Chondrocyte (in vitro differentiated cells): ENCODE data around the gene PPME1. TPM values are rescaled to one million over a fixed set of nuclear protein-coding genes. Genes with fewer than 3 reads are reported as not detected.

Experiments
- DNase-seq: peaks from one replicate; pipeline ENCODE4 v3.0.0; 2021; ENCODE audit warnings: mixed read lengths, low spot score
- H3K27ac Mint-ChIP-seq: one replicate; pipeline ENCODE4 v1.8.0; 2021; ENCODE audit warnings: mild to moderate bottlenecking, moderate library complexity, mixed read lengths; ENCODE audit not compliant: unreplicated experiment
- H3K27me3 Mint-ChIP-seq: 2 replicates; pipeline ENCODE4 v1.8.0; 2021; ENCODE audit warnings: low read depth, mixed read lengths
- H3K36me3 Mint-ChIP-seq: 2 replicates; pipeline ENCODE4 v1.8.0; 2021; ENCODE audit warnings: low read depth, mixed read lengths
- H3K4me1 Mint-ChIP-seq: 2 replicates; pipeline ENCODE4 v1.8.0; 2021; ENCODE audit warnings: low read depth, mild to moderate bottlenecking, mixed read lengths
- H3K4me3 Mint-ChIP-seq: one replicate; pipeline ENCODE4 v1.8.0; 2021; ENCODE audit warnings: mild to moderate bottlenecking, moderate library complexity, mixed read lengths; ENCODE audit not compliant: unreplicated experiment
- H3K9me3 Mint-ChIP-seq: 2 replicates; pipeline ENCODE4 v1.8.0; 2021; ENCODE audit warnings: low read depth, mixed read lengths
- total RNA-seq: library from RNA; stranded (reverse); gene quantifications from 3 replicates; pipeline ENCODE4 v1.2.1, GENCODE V29; 2021
- TF ChIP-seq, protein P1 (sequence below): fragments of 200-600 bp; sonication (generic); IDR thresholded peaks from 2 replicates; pipeline ENCODE4 v1.5.0; 2021; ENCODE audit warnings: antibody characterized with exemption, mild to moderate bottlenecking, moderate library complexity

PPME1 gene
- total RNA-seq, 1 donor from 2014 or later: 76.2 TPM

GRCh38 chr11:74276581-74276980, 105.5 kb downstream of the PPME1 start:
- no peaks in the 10 kb centered on the region for H3K27me3 Mint-ChIP-seq
- H3K4me1 Mint-ChIP-seq: peaks cover 35% of the 10 kb centered on the region
- no peak for DNase-seq
- no peak overlapping the region for H3K4me3 Mint-ChIP-seq
- no peaks in the 10 kb centered on the region for H3K9me3 Mint-ChIP-seq
- H3K27ac Mint-ChIP-seq: peak overlapping the region; percentile 57
- H3K36me3 Mint-ChIP-seq: peaks cover 5% of the 10 kb centered on the region
- TF ChIP-seq, protein P1, sequence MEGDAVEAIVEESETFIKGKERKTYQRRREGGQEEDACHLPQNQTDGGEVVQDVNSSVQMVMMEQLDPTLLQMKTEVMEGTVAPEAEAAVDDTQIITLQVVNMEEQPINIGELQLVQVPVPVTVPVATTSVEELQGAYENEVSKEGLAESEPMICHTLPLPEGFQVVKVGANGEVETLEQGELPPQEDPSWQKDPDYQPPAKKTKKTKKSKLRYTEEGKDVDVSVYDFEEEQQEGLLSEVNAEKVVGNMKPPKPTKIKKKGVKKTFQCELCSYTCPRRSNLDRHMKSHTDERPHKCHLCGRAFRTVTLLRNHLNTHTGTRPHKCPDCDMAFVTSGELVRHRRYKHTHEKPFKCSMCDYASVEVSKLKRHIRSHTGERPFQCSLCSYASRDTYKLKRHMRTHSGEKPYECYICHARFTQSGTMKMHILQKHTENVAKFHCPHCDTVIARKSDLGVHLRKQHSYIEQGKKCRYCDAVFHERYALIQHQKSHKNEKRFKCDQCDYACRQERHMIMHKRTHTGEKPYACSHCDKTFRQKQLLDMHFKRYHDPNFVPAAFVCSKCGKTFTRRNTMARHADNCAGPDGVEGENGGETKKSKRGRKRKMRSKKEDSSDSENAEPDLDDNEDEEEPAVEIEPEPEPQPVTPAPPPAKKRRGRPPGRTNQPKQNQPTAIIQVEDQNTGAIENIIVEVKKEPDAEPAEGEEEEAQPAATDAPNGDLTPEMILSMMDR: no peak

DNA sequence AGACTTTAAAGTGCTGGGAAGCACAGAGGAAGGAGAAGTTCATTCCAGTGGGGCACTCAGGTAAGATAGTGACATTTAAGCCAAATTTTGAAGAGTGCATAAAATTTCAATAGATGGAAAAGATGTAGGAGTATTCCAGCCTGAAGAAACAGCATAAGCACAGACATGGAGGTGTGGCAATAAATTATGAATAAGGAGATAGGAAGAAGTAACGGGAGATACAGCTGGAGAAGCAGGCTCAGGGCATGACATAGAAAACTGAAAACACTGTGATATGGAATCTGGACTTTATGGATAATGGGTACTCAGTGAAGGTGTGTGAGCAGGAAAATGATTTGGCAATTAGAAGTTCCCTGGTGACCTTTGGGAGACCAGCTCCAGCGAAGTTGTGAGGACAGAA, 107.0 kb downstream of the PPME1 start:
- Mint-ChIP-seq H3K27me3 (no peaks in the 10 kb centered on the region), H3K36me3 (peaks cover 3% of the 10 kb centered on the region), H3K27ac (peak overlapping the region; percentile 92), H3K9me3 (no peaks in the 10 kb centered on the region), H3K4me3 (peak overlapping the region; percentile 2), H3K4me1 (peaks cover 35% of the 10 kb centered on the region)
- TF ChIP-seq, protein P1: no peak
- DNase-seq: no peak

- H3K9me3 Mint-ChIP-seq: no peaks in the 10 kb centered on the region
- no peak overlapping the region for H3K4me3 Mint-ChIP-seq
- peaks cover 2% of the 10 kb centered on the region for H3K36me3 Mint-ChIP-seq
- H3K4me1 Mint-ChIP-seq: peaks cover 35% of the 10 kb centered on the region
- TF ChIP-seq, protein P1: no peak
- DNase-seq: no peak
- H3K27ac Mint-ChIP-seq: peak overlapping the region; percentile 92
- no peaks in the 10 kb centered on the region for H3K27me3 Mint-ChIP-seq
Observed at GRCh38 chr11:74278721-74279161, 107.7 kb downstream of the PPME1 start.

GRCh38 chr11:74279256-74279655, 108.2 kb downstream of the PPME1 start:
- H3K27me3 Mint-ChIP-seq: no peaks in the 10 kb centered on the region
- H3K36me3 Mint-ChIP-seq: peaks cover 2% of the 10 kb centered on the region
- no peak for DNase-seq
- TF ChIP-seq, protein P1: no peak
- no peak overlapping the region for H3K4me3 Mint-ChIP-seq
- peak overlapping the region; percentile 92 for H3K27ac Mint-ChIP-seq
- no peaks in the 10 kb centered on the region for H3K9me3 Mint-ChIP-seq
- H3K4me1 Mint-ChIP-seq: peaks cover 35% of the 10 kb centered on the region

GRCh38 chr11:74280494-74280893, 109.4 kb downstream of the PPME1 start:
- H3K4me1 Mint-ChIP-seq: peaks cover 35% of the 10 kb centered on the region
- peaks cover 2% of the 10 kb centered on the region for H3K36me3 Mint-ChIP-seq
- no peak overlapping the region for H3K27ac Mint-ChIP-seq
- H3K9me3 Mint-ChIP-seq: no peaks in the 10 kb centered on the region
- TF ChIP-seq, protein P1: no peak
- H3K4me3 Mint-ChIP-seq: no peak overlapping the region
- DNase-seq: no peak
- no peaks in the 10 kb centered on the region for H3K27me3 Mint-ChIP-seq
